Heart right ventricle (tissue), 16 donors: ENCODE data around the gene SEC14L1. TPM values are rescaled to one million over a fixed set of nuclear protein-coding genes. Genes with fewer than 3 reads are reported as not detected.

Experiments used
- ATAC-seq, 8 donors: fragments of 200-7000 bp; cut with Tn5 transposase; one replicate each; pipeline ENCODE4 v1.9.1; 2020; ENCODE audit warnings: mild to moderate bottlenecking in 8 of 8, moderate library complexity in 8 of 8, moderate number of reproducible peaks in 1 of 8
- DNase-seq, 2 donors: peaks; one replicate each; pipeline ENCODE4 v3.0.0-alpha.2; 2020
- H3K27ac ChIP-seq, 10 donors: fragments of 200-600 bp; sonication (generic) in 2 of 10; one replicate each; pipeline versions ENCODE4 v1.5.0 to v1.8.0; 2020 to 2022; ENCODE audit warnings: mild to moderate bottlenecking in 3 of 10
- H3K27me3 ChIP-seq, 7 donors: fragments of 200-600 bp; one replicate each; pipeline ENCODE4 v1.8.0; 2021 to 2022; ENCODE audit warnings: mild to moderate bottlenecking in 2 of 7
- H3K36me3 ChIP-seq, 9 donors: fragments of 200-600 bp; sonication (generic) in 1 of 9; one replicate each; pipeline versions ENCODE4 v1.5.0 to v1.8.0; 2020 to 2022; ENCODE audit warnings: mild to moderate bottlenecking in 2 of 9
- H3K4me1 ChIP-seq, 9 donors: fragments of 200-600 bp; sonication (generic) in 1 of 9; one replicate each; pipeline versions ENCODE4 v1.5.0 to v1.8.0; 2020 to 2022; ENCODE audit warnings: mild to moderate bottlenecking in 4 of 9
- H3K4me3 ChIP-seq, 10 donors: fragments of 200-600 bp; sonication (generic) in 2 of 10; one replicate each; pipeline versions ENCODE4 v1.5.0 to v1.8.0; 2020 to 2022; ENCODE audit warnings: mild to moderate bottlenecking in 7 of 10, moderate library complexity in 2 of 10
- H3K9me3 ChIP-seq, 11 donors: fragments of 200-600 bp in 10 of 11; sonication (generic) in 2 of 11; one replicate each; pipeline versions ENCODE4 v1.5.0 to v1.8.0; 2013 to 2022; ENCODE audit warnings: mild to moderate bottlenecking in 2 of 11, control low read depth in 1 of 11, moderate library complexity in 1 of 11
- CTCF ChIP-seq, 9 donors: fragments of 200-600 bp; sonication (generic) in 2 of 9; IDR thresholded peaks; one replicate each; pipeline versions ENCODE4 v1.5.0 to v1.8.0; 2021 to 2022; ENCODE audit warnings: antibody characterized with exemption in 9 of 9, mild to moderate bottlenecking in 5 of 9, moderate library complexity in 1 of 9
- WGBS, 2 donors: extraction: QIAGEN DNeasy Blood & Tissue Kit; methylation state at CpG; one replicate each; pipeline ENCODE4 v1.1.7; 2013; ENCODE audit warnings: inconsistent platforms in 1 of 2; 5-methylcytosine and 5-hydroxymethylcytosine counted together
- intact Hi-C, 10 donors: fragments of 100-400 bp; cut with DNase I; formaldehyde crosslinking; loops; one replicate each; pipeline versions ENCODE4 v1.11.1 to v1.14.2; 2022
- polyA plus RNA-seq, 2 donors: library from polyadenylated mRNA; stranded (reverse); fragments of 200-250 nt; gene quantifications; one replicate each; pipeline ENCODE4 v1.2.3, GENCODE V29; 2013
- total RNA-seq, 10 donors: library from RNA; stranded (reverse); fragmentation: NEBNext Ultra II Directional in 3 of 10; extraction: Animal tissue kit (Norgen Biotek cat#: 25700) in 3 of 10; gene quantifications; one replicate each; pipeline versions ENCODE4 v1.2.1 to v1.2.4, GENCODE V29; 2021 to 2023
- donor health status: Arrhythmogenic right ventricular cardiomyopathy.
- donor health status: ischemic (EF 13 %, LVEDD 7.1; RV severe dilation, severe dysfunction).
- donor health status: healthy with polysubstance abuse.
- donor health status: DM: no; HTN: yes; CAD: no.
- donor health status: DM: no; HTN: no; CAD: no.
- donor health status: ischemic (EF 25% LVEDD 6.9; RV normal size, moderate dysfunction).
- donor health status: ischemic (EF 25% LVEDD 5.7; RV mildly dilated, moderate dysfunction).
- donor health status: healthy.
- donor health status: DM: yes; HTN: yes; CAD: no.
- donor health status: Ischemic cardiomyopathy.
- donor health status: ischemic (EF 35%, LVEDD 5.7; RV mildly dilated, moderate dysfunction).
- donor health status: nonischemic (EF 11% LVEDD 7.7; RV severe dilation, severe dysfunction).
- donor health status: DM: yes; HTN: yes; CAD: no.
- donor health status: PGD.
- donor health status: ischemic (EF 29% LVEDD 5.4; RV normal size, mild dysfunction).
- donor health status: nonischemic (EF 23%, LVEDD 6.1; RV moderate dilation, normal function).

Gene SEC14L1
- total and polyA plus RNA-seq, 12 donors = 36.1 to 88.8 (median 50.0) TPM

DNA sequence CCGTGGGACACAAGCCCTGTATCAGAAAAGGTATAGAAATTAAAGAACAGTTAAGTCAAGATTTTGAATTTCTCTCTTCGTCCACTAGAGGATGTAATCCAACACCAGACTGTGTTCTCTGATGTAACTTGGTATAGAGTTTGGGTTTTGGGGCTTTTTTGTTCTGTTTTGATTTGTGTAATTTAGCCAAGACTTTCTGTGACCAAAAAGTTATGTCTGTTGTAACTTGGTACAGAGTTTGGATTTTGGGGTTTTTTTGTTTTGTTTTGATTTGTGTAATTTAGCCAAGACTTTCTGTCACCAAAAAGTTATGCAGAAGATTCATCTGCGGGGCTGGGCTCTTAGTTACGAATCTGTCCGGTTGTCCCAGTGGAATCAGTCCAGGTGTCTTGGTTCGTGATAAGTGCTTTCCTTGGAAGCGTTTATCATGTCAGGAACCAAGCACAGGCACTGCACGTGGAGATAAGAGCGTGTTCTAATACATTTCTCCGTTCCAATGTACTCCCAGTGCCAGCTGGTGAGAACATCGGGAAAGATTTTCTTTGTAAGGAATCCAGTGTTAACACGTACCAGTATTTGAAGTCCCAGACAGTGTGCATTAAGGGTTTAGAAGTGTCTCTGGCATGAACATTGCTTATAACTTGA lies 44.1 kb upstream of the SEC14L1 start:
- DNase-seq = no peak
- WGBS, 2 donors = 12 to 16% methylated on average over 12 of the region's 12 CpGs

GRCh38 chr17:77097631-77098180 lies 43.1 kb upstream of the SEC14L1 start:
- peak in 2 of 8 donors; percentile 21 to 42 for ATAC-seq
- WGBS, 2 donors = 80 to 91% methylated on average over 6 of the region's 6 CpGs

More for the DNA sequence above, 44.1 kb upstream of the SEC14L1 start:
- peak; percentile 57 to 89 (median 75) for TF ChIP-seq CTCF (IDR thresholded peaks at IDR 0.05)
- ATAC-seq = peak; percentile 18 to 72 (median 63)
- Histone ChIP-seq H3K4me3 (peak overlapping the region in 1 of 10 donors; percentile 5), H3K4me1 (peaks cover 4 to 45% (median 41%) of the 10 kb centered on the region in 9 donors), H3K27ac (peak overlapping the region; percentile 68 to 92 (median 84)), H3K9me3 (no peaks in the 10 kb centered on the region), H3K27me3 (no peaks in the 10 kb centered on the region), H3K36me3 (peaks cover 0 to 49% (median 33%) of the 10 kb centered on the region in 9 donors)
- intact Hi-C loops = loop anchor here (1.0 to 10.0 kb wide), 10 partner anchors 46 to 151 kb away; partner anchors contain the start of gene SEC14L1 (in 5 of the 10)

GRCh38 chr17:77098884-77099545 lies 41.8 kb upstream of the SEC14L1 start:
- ATAC-seq = peak; percentile 59 to 86 (median 80)
- peak in 1 of 2 donors; percentile 72 for DNase-seq
- no peak for TF ChIP-seq CTCF (IDR thresholded peaks at IDR 0.05)
- Histone ChIP-seq H3K36me3 (peaks cover 0 to 26% (median 13%) of the 10 kb centered on the region in 9 donors), H3K4me1 (peaks cover 4 to 48% (median 41%) of the 10 kb centered on the region in 9 donors), H3K4me3 (no peak overlapping the region), H3K9me3 (no peaks in the 10 kb centered on the region), H3K27me3 (no peaks in the 10 kb centered on the region), H3K27ac (peak overlapping the region; percentile 12 to 92 (median 84))
- 56 to 58% methylated on average over 9 of the region's 9 CpGs for WGBS, 2 donors
- intact Hi-C loops = loop anchor here (5.0 to 10.0 kb wide), 7 partner anchors 43 to 116 kb away; partner anchors contain the start of gene SEC14L1 (in 5 of the 10)

More at GRCh38 chr17:77097631-77098180, 43.1 kb upstream of the SEC14L1 start:
- peaks cover 4 to 47% (median 41%) of the 10 kb centered on the region in 9 donors for H3K4me1 ChIP-seq
- H3K4me3 ChIP-seq = no peak overlapping the region
- no peak for TF ChIP-seq CTCF (IDR thresholded peaks at IDR 0.05)
- H3K9me3 ChIP-seq = no peaks in the 10 kb centered on the region
- DNase-seq = no peak
- H3K27me3 ChIP-seq = no peaks in the 10 kb centered on the region
- peak overlapping the region; percentile 68 to 92 (median 84) for H3K27ac ChIP-seq
- H3K36me3 ChIP-seq = peaks cover 0 to 39% (median 25%) of the 10 kb centered on the region in 9 donors
- intact Hi-C loops = loop anchor here (2.0 to 10.0 kb wide), 8 partner anchors 45 to 117 kb away; partner anchors contain the start of gene SEC14L1 (in 5 of the 10)

- ATAC-seq = peak; percentile 33 to 65 (median 52)
- Histone ChIP-seq H3K4me3 (no peak overlapping the region), H3K4me1 (peaks cover 4 to 50% (median 41%) of the 10 kb centered on the region in 9 donors), H3K36me3 (peaks cover 0 to 16% (median 3%) of the 10 kb centered on the region in 9 donors), H3K27ac (peak overlapping the region in 9 of 10 donors; percentile 55 to 92 (median 86)), H3K9me3 (no peaks in the 10 kb centered on the region), H3K27me3 (no peaks in the 10 kb centered on the region)
- intact Hi-C loops = loop anchor here (5.0 to 10.0 kb wide), 8 partner anchors 37 to 115 kb away; partner anchors contain the start of gene SEC14L1 (in 5 of the 10)
- peak; percentile 58 to 62 for DNase-seq
- no peak for TF ChIP-seq CTCF (IDR thresholded peaks at IDR 0.05)
- WGBS, 2 donors = 92 to 98% methylated on average over 15 of the region's 15 CpGs
Observed at GRCh38 chr17:77099997-77100396, 40.8 kb upstream of the SEC14L1 start.
